ENCODE results near the gene TCOF1.

- TF ChIP-seq CTCF (IDR thresholded peaks at IDR 0.05) (no peak), POLR2A (IDR thresholded peaks at IDR 0.05) (no peak)
Observed at GRCh38 chr5:150322202-150322601, 35.3 kb upstream of the TCOF1 start.
